Measurements from ENCODE around the gene NDUFAF8. TPM values are rescaled to one million over a fixed set of nuclear protein-coding genes. Genes with fewer than 3 reads are reported as not detected.

The NDUFAF8 gene
- total RNA-seq, 1 donor from 2014 or later, result 10.7 TPM

GRCh38 chr17:81200695-81201580 is 38.2 kb upstream of the NDUFAF8 start:
- DNase-seq, result peak; percentile 13

- no peak for DNase-seq
These were observed 36.8 kb upstream of the NDUFAF8 start for GRCh38 chr17:81202318-81202717.

GRCh38 chr17:81203136-81203535 is 36.0 kb upstream of the NDUFAF8 start:
- no peak for DNase-seq

GRCh38 chr17:81204578-81204977 is 34.5 kb upstream of the NDUFAF8 start:
- DNase-seq, result no peak

- no peak for DNase-seq
These were observed 33.0 kb upstream of the NDUFAF8 start for GRCh38 chr17:81206166-81206565.

GRCh38 chr17:81206657-81207056 is 32.5 kb upstream of the NDUFAF8 start:
- no peak for DNase-seq

- no peak for DNase-seq
These were observed 31.2 kb upstream of the NDUFAF8 start for GRCh38 chr17:81207610-81208581.

GRCh38 chr17:81208651-81209050 is 30.5 kb upstream of the NDUFAF8 start:
- DNase-seq, result no peak

- no peak for DNase-seq
These were observed 30.0 kb upstream of the NDUFAF8 start for GRCh38 chr17:81209141-81209540.

GRCh38 chr17:81210466-81210865 is 28.7 kb upstream of the NDUFAF8 start:
- DNase-seq, result no peak

- DNase-seq, result no peak
These were observed 28.2 kb upstream of the NDUFAF8 start for GRCh38 chr17:81210868-81211267.

GRCh38 chr17:81212365-81212764 is 26.8 kb upstream of the NDUFAF8 start:
- no peak for DNase-seq

- no peak for DNase-seq
These were observed 25.1 kb upstream of the NDUFAF8 start for GRCh38 chr17:81213978-81214377.

- DNase-seq, result no peak
These were observed 21.6 kb upstream of the NDUFAF8 start for GRCh38 chr17:81217491-81217890.

GRCh38 chr17:81218459-81218858 is 20.7 kb upstream of the NDUFAF8 start:
- DNase-seq, result no peak

GRCh38 chr17:81218991-81219390 is 20.1 kb upstream of the NDUFAF8 start:
- no peak for DNase-seq

GRCh38 chr17:81219476-81220180 is 19.5 kb upstream of the NDUFAF8 start:
- no peak for DNase-seq

GRCh38 chr17:81221371-81221841 is 17.7 kb upstream of the NDUFAF8 start:
- DNase-seq, result no peak

- DNase-seq, result no peak
These were observed 17.1 kb upstream of the NDUFAF8 start for GRCh38 chr17:81221842-81222619.

GRCh38 chr17:81222620-81222905 is 16.6 kb upstream of the NDUFAF8 start:
- no peak for DNase-seq

GRCh38 chr17:81222906-81223761 is 16.0 kb upstream of the NDUFAF8 start, which contains the start of gene CEP131:
CEP131 (minus strand) TSS chr17:81222965; CDS start chr17:81220056, 2,909 bp downstream.
- peak; percentile 94 for DNase-seq

All from skin of body (tissue), 2 donors.